ENCODE results near the gene ASB5. TPM values are rescaled to one million over a fixed set of nuclear protein-coding genes. Genes with fewer than 3 reads are reported as not detected.

ASB5 gene
- total RNA-seq, 6 experiments from 2014 or later: 0.14 to 0.21 (median 0.17) TPM; not detected in 3

- Mint-ChIP-seq H3K4me1 (ENCODE audit: low read depth) (peaks cover 39% of the 10 kb centered on the region), H3K27me3 (ENCODE audit: insufficient read depth) (no peaks in the 10 kb centered on the region), H3K27ac (no peak overlapping the region), H3K4me3 (no peak overlapping the region), H3K36me3 (ENCODE audit: low read depth) (no peaks in the 10 kb centered on the region), H3K9me3 (no peaks in the 10 kb centered on the region)
- no peak for DNase-seq
- TF ChIP-seq CTCF (IDR thresholded peaks at IDR 0.05): no peak
These were observed 38.6 kb upstream of the ASB5 start for GRCh38 chr4:176307666-176307930.

- peaks cover 44% of the 10 kb centered on the region for H3K4me1 Mint-ChIP-seq (ENCODE audit: low read depth)
- H3K36me3 Mint-ChIP-seq (ENCODE audit: low read depth): no peaks in the 10 kb centered on the region
- no peak for DNase-seq
- no peak for TF ChIP-seq CTCF (IDR thresholded peaks at IDR 0.05)
- H3K27ac Mint-ChIP-seq: no peak overlapping the region
- H3K4me3 Mint-ChIP-seq: no peak overlapping the region
- H3K27me3 Mint-ChIP-seq (ENCODE audit: insufficient read depth): no peaks in the 10 kb centered on the region
- no peaks in the 10 kb centered on the region for H3K9me3 Mint-ChIP-seq
These were observed 38.0 kb upstream of the ASB5 start for GRCh38 chr4:176306837-176307665.

GRCh38 chr4:176303938-176304337, 34.9 kb upstream of the ASB5 start:
- H3K36me3 Mint-ChIP-seq (ENCODE audit: low read depth): no peaks in the 10 kb centered on the region
- no peaks in the 10 kb centered on the region for H3K9me3 Mint-ChIP-seq
- DNase-seq: no peak
- TF ChIP-seq CTCF (IDR thresholded peaks at IDR 0.05): no peak
- H3K4me1 Mint-ChIP-seq (ENCODE audit: low read depth): peaks cover 50% of the 10 kb centered on the region
- peak overlapping the region; percentile 10; the same call in 1 of the 2 replicates for H3K27ac Mint-ChIP-seq
- H3K4me3 Mint-ChIP-seq: no peak overlapping the region
- H3K27me3 Mint-ChIP-seq (ENCODE audit: insufficient read depth): no peaks in the 10 kb centered on the region

- DNase-seq: peak; percentile 79
- no peaks in the 10 kb centered on the region for H3K9me3 Mint-ChIP-seq
- peaks cover 50% of the 10 kb centered on the region for H3K4me1 Mint-ChIP-seq (ENCODE audit: low read depth)
- no peaks in the 10 kb centered on the region for H3K27me3 Mint-ChIP-seq (ENCODE audit: insufficient read depth)
- H3K4me3 Mint-ChIP-seq: no peak overlapping the region
- peak overlapping the region; percentile 42 for H3K27ac Mint-ChIP-seq
- no peak for TF ChIP-seq CTCF (IDR thresholded peaks at IDR 0.05)
- H3K36me3 Mint-ChIP-seq (ENCODE audit: low read depth): no peaks in the 10 kb centered on the region
These were observed 33.6 kb upstream of the ASB5 start for GRCh38 chr4:176302283-176303275.

- Mint-ChIP-seq H3K27ac (no peak overlapping the region), H3K4me3 (no peak overlapping the region), H3K9me3 (no peaks in the 10 kb centered on the region), H3K4me1 (ENCODE audit: low read depth) (peaks cover 45% of the 10 kb centered on the region), H3K36me3 (ENCODE audit: low read depth) (no peaks in the 10 kb centered on the region), H3K27me3 (ENCODE audit: insufficient read depth) (no peaks in the 10 kb centered on the region)
- TF ChIP-seq CTCF (IDR thresholded peaks at IDR 0.05): no peak
- no peak for DNase-seq
These were observed 31.5 kb upstream of the ASB5 start for GRCh38 chr4:176300565-176300964.

All from HFFc6 (cell line).